ENCODE data around the gene RNLS.

DNA sequence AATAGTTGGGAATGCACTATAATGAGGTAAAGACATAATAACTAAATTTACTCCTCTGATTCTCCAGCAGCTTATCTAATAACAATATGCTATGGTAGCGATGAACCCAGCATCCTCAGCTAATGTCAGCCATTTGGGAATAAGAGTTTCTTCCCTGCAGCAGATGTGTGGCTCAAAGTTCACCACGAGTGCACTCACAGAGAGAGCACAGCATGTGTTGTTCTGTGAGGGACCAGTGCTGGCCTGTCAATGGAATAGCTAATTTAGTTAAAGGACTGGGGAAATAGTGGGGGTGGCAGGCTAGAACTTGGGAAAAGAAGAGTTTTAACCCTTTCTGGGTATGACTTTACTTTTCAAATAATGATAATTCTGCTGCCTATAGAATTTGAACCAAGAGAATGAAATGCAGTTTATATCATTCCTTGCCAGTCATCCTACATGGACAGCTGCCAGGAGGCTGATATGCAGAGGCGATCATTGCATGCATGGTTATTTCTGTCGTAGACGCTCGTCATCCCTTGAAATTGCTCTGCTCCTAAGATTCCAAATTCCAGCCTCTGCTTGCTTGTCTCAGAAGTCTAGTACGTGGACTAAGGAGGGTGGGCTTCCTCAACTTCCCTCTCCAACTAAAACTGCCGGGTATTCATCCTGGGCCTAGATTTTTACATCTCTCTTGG, 355.6 kb downstream of the RNLS start:
- TF ChIP-seq CTCF (IDR thresholded peaks at IDR 0.05): no peak
- TF ChIP-seq POLR2A (IDR thresholded peaks at IDR 0.05): no peak

All from testis (tissue), 2 donors.